ENCODE measurements around the gene IL36B.

IL36B gene

DNA sequence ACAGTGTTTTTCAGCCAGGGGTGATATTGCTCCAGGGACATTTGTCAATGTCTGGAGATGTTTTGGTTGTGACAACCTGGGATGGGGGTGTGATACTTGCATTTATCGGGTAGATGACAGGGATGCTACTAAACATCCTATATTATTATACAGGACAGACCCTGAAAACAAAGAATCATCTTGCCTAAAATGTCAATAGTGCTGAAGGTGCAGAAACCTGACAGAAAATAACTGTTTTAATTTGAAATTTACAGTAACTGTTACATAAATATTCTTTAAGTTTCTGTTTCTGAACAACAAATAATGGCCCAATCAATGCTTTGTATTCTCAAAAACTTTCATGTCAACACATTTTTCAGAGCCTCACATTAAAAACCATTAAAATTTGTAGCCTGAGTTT, 45.4 kb downstream of the IL36B start:
- DNase-seq (ENCODE audit: insufficient read length, low spot score) (no peak), FAIRE-seq (no peak)
- TF ChIP-seq SPI1 (IDR thresholded peaks at IDR 0.05; ENCODE audit: low read depth, low read length): no peak
- TF ChIP-seq POLR2AphosphoS5 (IDR thresholded peaks at IDR 0.05; ENCODE audit: low read depth, low read length): no peak
- TF ChIP-seq POLR2A (IDR thresholded peaks at IDR 0.05; ENCODE audit: low read depth, low read length): no peak
- TF ChIP-seq POU2F2 (IDR thresholded peaks at IDR 0.05; ENCODE audit: low read depth, low read length): no peak
- TF ChIP-seq TAF1 (IDR thresholded peaks at IDR 0.05; ENCODE audit: low read depth, low read length): no peak
- no peak for TF ChIP-seq PAX5 (IDR thresholded peaks at IDR 0.05; ENCODE audit: insufficient read depth, low read length, severe bottlenecking)

GRCh38 chr2:113005030-113005509, 47.6 kb downstream of the IL36B start, which contains the start of gene IL36A:
IL36A (plus strand) TSS chr2:113005459; CDS start chr2:113005872, 413 bp downstream.
- no peak for DNase-seq (ENCODE audit: insufficient read length, low spot score)
- FAIRE-seq: no peak
- TF ChIP-seq POU2F2 (IDR thresholded peaks at IDR 0.05; ENCODE audit: low read depth, low read length): no peak
- no peak for TF ChIP-seq POLR2A (IDR thresholded peaks at IDR 0.05; ENCODE audit: low read depth, low read length)
- no peak for TF ChIP-seq TAF1 (IDR thresholded peaks at IDR 0.05; ENCODE audit: low read depth, low read length)
- TF ChIP-seq SPI1 (IDR thresholded peaks at IDR 0.05; ENCODE audit: low read depth, low read length): no peak
- no peak for TF ChIP-seq PAX5 (IDR thresholded peaks at IDR 0.05; ENCODE audit: insufficient read depth, low read length, severe bottlenecking)

DNA sequence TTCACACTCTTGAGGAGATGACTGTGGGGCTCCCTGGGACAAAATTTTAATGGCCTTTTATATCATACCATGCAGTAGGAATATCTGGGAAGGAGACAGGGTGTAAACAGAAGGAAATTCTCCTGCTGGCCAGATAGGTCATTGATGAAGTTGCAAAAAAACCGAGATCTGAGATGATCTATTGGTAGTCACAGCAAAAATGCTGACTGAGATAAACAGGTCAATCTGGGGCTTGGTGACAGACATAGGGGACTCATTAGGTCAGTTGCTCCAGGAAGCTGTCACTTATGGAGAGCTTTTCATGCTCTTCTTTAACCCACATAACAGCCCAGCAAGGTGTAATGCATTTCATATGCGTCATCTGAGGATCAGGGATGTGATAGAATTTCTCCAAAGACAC, 50.0 kb downstream of the IL36B start:
- DNase-seq (ENCODE audit: insufficient read length, low spot score) (no peak), FAIRE-seq (no peak)
- TF ChIP-seq PAX5 (IDR thresholded peaks at IDR 0.05; ENCODE audit: insufficient read depth, low read length, severe bottlenecking) (no peak), SPI1 (IDR thresholded peaks at IDR 0.05; ENCODE audit: low read depth, low read length) (no peak), POLR2A (IDR thresholded peaks at IDR 0.05; ENCODE audit: low read depth, low read length) (no peak), TAF1 (IDR thresholded peaks at IDR 0.05; ENCODE audit: low read depth, low read length) (no peak), POU2F2 (IDR thresholded peaks at IDR 0.05; ENCODE audit: low read depth, low read length) (no peak), POLR2AphosphoS5 (IDR thresholded peaks at IDR 0.05; ENCODE audit: low read depth, low read length) (no peak)

DNA sequence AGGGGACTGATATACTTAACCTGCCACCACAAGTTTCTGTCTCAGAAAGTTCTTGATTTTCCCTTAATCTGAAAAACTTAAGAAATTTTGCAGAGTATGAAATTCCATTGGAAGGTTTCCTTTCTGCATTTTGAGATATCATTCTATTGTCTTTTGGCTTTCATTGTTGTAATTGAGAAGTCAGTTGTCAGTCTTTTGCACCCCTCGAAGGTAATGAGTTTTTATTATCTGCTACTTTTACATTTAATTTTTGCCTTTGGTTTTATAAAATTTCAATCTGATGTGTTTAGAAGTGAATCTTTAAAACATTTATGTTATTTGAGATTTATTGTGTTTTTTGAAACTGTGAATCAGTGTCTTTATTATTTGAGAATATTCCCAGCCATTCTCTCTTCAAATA, 52.2 kb downstream of the IL36B start:
- DNase-seq (ENCODE audit: insufficient read length, low spot score) (no peak), FAIRE-seq (no peak)
- no peak for TF ChIP-seq POLR2AphosphoS5 (IDR thresholded peaks at IDR 0.05; ENCODE audit: low read depth, low read length)
- no peak for TF ChIP-seq SPI1 (IDR thresholded peaks at IDR 0.05; ENCODE audit: low read depth, low read length)
- TF ChIP-seq POLR2A (IDR thresholded peaks at IDR 0.05; ENCODE audit: low read depth, low read length): no peak
- no peak for TF ChIP-seq TAF1 (IDR thresholded peaks at IDR 0.05; ENCODE audit: low read depth, low read length)
- TF ChIP-seq PAX5 (IDR thresholded peaks at IDR 0.05; ENCODE audit: insufficient read depth, low read length, severe bottlenecking): no peak
- no peak for TF ChIP-seq POU2F2 (IDR thresholded peaks at IDR 0.05; ENCODE audit: low read depth, low read length)

DNA sequence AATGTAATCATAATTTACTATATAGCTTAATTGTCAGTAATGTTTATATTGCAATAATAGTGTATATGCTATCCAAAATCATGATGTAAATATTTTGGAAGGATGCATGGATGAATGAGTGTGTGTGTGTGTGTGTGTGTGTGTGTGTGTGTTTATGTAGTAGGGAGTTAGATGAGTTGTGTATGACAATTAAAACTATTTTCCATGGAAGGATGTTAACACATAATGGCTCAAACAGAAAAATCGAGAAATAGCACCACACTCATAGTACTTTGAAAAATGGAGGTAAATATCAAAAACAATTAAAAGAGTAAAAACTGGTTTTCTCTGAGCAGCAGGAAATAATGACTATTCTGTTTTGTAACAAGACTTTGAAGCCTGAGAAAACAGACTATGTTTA, 55.5 kb downstream of the IL36B start:
- no peak for DNase-seq (ENCODE audit: insufficient read length, low spot score)
- TF ChIP-seq POU2F2 (IDR thresholded peaks at IDR 0.05; ENCODE audit: low read depth, low read length): no peak
- TF ChIP-seq PAX5 (IDR thresholded peaks at IDR 0.05; ENCODE audit: insufficient read depth, low read length, severe bottlenecking): no peak
- no peak for TF ChIP-seq POLR2AphosphoS5 (IDR thresholded peaks at IDR 0.05; ENCODE audit: low read depth, low read length)
- TF ChIP-seq TAF1 (IDR thresholded peaks at IDR 0.05; ENCODE audit: low read depth, low read length): no peak
- no peak for TF ChIP-seq SPI1 (IDR thresholded peaks at IDR 0.05; ENCODE audit: low read depth, low read length)
- no peak for TF ChIP-seq POLR2A (IDR thresholded peaks at IDR 0.05; ENCODE audit: low read depth, low read length)
- FAIRE-seq: no peak

DNA sequence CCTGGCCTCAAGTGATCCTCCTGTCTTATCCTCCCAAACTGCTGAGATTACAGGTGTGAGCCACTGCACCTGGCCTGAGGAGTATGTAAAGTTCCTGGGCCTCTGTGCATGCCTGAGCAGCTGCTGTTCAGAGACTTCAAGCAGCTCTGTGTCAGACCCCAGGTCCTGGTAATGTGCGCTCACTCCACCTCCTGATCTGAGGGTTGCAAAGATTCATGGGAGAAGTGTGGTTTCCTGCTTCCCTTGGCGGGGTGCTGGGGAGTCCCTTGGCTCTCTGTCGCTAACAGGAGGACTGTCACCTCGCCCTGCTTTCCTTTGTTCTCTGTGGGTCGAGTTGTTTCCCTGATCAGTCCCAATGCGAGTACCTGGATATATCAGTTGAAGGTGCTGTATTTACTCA, 56.0 kb downstream of the IL36B start:
- DNase-seq (ENCODE audit: insufficient read length, low spot score) (no peak), FAIRE-seq (no peak)
- no peak for TF ChIP-seq SPI1 (IDR thresholded peaks at IDR 0.05; ENCODE audit: low read depth, low read length)
- no peak for TF ChIP-seq PAX5 (IDR thresholded peaks at IDR 0.05; ENCODE audit: insufficient read depth, low read length, severe bottlenecking)
- no peak for TF ChIP-seq TAF1 (IDR thresholded peaks at IDR 0.05; ENCODE audit: low read depth, low read length)
- TF ChIP-seq POLR2AphosphoS5 (IDR thresholded peaks at IDR 0.05; ENCODE audit: low read depth, low read length): no peak
- no peak for TF ChIP-seq POU2F2 (IDR thresholded peaks at IDR 0.05; ENCODE audit: low read depth, low read length)
- no peak for TF ChIP-seq POLR2A (IDR thresholded peaks at IDR 0.05; ENCODE audit: low read depth, low read length)

GRCh38 chr2:112995346-112995920, 57.2 kb downstream of the IL36B start:
- FAIRE-seq (no peak), DNase-seq (ENCODE audit: insufficient read length, low spot score) (no peak)
- TF ChIP-seq PAX5 (IDR thresholded peaks at IDR 0.05; ENCODE audit: insufficient read depth, low read length, severe bottlenecking): no peak
- no peak for TF ChIP-seq POLR2A (IDR thresholded peaks at IDR 0.05; ENCODE audit: low read depth, low read length)
- TF ChIP-seq POU2F2 (IDR thresholded peaks at IDR 0.05; ENCODE audit: low read depth, low read length): no peak
- no peak for TF ChIP-seq SPI1 (IDR thresholded peaks at IDR 0.05; ENCODE audit: low read depth, low read length)
- TF ChIP-seq TAF1 (IDR thresholded peaks at IDR 0.05; ENCODE audit: low read depth, low read length): no peak
- no peak for TF ChIP-seq POLR2AphosphoS5 (IDR thresholded peaks at IDR 0.05; ENCODE audit: low read depth, low read length)

DNA sequence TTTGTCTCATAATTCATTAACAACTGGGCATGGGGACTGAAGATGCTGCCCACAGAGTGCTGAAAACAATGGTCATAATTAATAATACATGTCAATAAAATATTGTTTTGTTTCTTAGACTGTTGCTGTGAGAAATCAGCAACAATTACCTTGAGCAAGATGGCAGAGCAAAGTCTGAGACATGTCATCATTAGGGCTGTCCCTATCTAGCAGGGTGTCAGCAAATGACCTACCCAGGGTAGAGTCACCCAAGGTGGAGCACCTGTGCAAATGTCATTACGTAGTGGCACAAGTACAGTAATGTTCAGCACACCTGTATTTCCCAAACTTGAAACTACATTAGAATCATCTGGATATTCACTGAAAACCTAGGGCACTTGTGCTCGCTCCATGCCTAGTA, 58.0 kb downstream of the IL36B start:
- DNase-seq (ENCODE audit: insufficient read length, low spot score): no peak
- no peak for FAIRE-seq
- TF ChIP-seq POLR2A (IDR thresholded peaks at IDR 0.05; ENCODE audit: low read depth, low read length) (no peak), TAF1 (IDR thresholded peaks at IDR 0.05; ENCODE audit: low read depth, low read length) (no peak), POLR2AphosphoS5 (IDR thresholded peaks at IDR 0.05; ENCODE audit: low read depth, low read length) (no peak), PAX5 (IDR thresholded peaks at IDR 0.05; ENCODE audit: insufficient read depth, low read length, severe bottlenecking) (no peak), POU2F2 (IDR thresholded peaks at IDR 0.05; ENCODE audit: low read depth, low read length) (no peak), SPI1 (IDR thresholded peaks at IDR 0.05; ENCODE audit: low read depth, low read length) (no peak)

DNA sequence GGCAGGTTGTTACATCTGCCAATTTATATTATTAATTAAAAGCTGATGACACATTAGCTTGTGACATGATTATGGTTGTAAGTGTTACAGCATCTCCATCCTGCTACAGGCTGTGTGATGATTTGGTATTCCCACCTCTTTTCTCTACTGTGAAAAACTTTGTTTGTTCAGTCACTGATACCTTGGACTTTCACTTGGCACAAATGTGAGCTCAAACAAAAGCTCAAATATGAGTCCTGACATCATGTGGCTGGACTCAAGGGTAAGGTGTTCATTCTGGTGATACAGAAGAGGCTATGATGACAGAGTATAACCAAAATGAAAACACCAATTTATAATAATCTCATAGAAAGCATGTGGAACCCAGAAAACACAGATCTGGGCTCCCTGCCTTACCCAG, 58.8 kb downstream of the IL36B start:
- TF ChIP-seq POLR2AphosphoS5 (IDR thresholded peaks at IDR 0.05; ENCODE audit: low read depth, low read length) (no peak), POLR2A (IDR thresholded peaks at IDR 0.05; ENCODE audit: low read depth, low read length) (no peak), TAF1 (IDR thresholded peaks at IDR 0.05; ENCODE audit: low read depth, low read length) (no peak), PAX5 (IDR thresholded peaks at IDR 0.05; ENCODE audit: insufficient read depth, low read length, severe bottlenecking) (no peak), POU2F2 (IDR thresholded peaks at IDR 0.05; ENCODE audit: low read depth, low read length) (no peak), SPI1 (IDR thresholded peaks at IDR 0.05; ENCODE audit: low read depth, low read length) (no peak)
- DNase-seq (ENCODE audit: insufficient read length, low spot score) (no peak), FAIRE-seq (no peak)
